Stimulated activated memory B cell treated with anti-CD40 and anti-IgM and Interleukin-4, amounts not matched to agents 10 μg/mL and 1 μg/mL and 100 μg/mL, for 72 hours (primary cell): ENCODE measurements around the gene IGSF9B.
"Not testable (repeated sequence)": the region's sequence is repeated elsewhere in the genome, so short reads cannot be mapped to it uniquely, and the experiment has no call there.

Experiments used
- ATAC-seq: fragments of 150-1000 bp; cut with Tn5 transposase; 2 replicates; pipeline ENCODE4 v1.10.0; 2021
- H3K27ac Mint-ChIP-seq: one replicate; pipeline ENCODE4 v1.8.0; 2022; ENCODE audit warnings: mild to moderate bottlenecking, mixed read lengths
- H3K27me3 Mint-ChIP-seq: one replicate; pipeline ENCODE4 v1.8.0; 2022; ENCODE audit warnings: mixed read lengths
- H3K36me3 Mint-ChIP-seq: one replicate; pipeline ENCODE4 v1.8.0; 2022; ENCODE audit warnings: mixed read lengths
- H3K4me1 Mint-ChIP-seq: one replicate; pipeline ENCODE4 v1.8.0; 2022; ENCODE audit warnings: mixed read lengths
- H3K4me3 Mint-ChIP-seq: one replicate; pipeline ENCODE4 v1.8.0; 2022; ENCODE audit warnings: mild to moderate bottlenecking, moderate library complexity, mixed read lengths
- H3K9me3 Mint-ChIP-seq: one replicate; pipeline ENCODE4 v1.8.0; 2022; ENCODE audit warnings: mixed read lengths

Gene IGSF9B, protein sequence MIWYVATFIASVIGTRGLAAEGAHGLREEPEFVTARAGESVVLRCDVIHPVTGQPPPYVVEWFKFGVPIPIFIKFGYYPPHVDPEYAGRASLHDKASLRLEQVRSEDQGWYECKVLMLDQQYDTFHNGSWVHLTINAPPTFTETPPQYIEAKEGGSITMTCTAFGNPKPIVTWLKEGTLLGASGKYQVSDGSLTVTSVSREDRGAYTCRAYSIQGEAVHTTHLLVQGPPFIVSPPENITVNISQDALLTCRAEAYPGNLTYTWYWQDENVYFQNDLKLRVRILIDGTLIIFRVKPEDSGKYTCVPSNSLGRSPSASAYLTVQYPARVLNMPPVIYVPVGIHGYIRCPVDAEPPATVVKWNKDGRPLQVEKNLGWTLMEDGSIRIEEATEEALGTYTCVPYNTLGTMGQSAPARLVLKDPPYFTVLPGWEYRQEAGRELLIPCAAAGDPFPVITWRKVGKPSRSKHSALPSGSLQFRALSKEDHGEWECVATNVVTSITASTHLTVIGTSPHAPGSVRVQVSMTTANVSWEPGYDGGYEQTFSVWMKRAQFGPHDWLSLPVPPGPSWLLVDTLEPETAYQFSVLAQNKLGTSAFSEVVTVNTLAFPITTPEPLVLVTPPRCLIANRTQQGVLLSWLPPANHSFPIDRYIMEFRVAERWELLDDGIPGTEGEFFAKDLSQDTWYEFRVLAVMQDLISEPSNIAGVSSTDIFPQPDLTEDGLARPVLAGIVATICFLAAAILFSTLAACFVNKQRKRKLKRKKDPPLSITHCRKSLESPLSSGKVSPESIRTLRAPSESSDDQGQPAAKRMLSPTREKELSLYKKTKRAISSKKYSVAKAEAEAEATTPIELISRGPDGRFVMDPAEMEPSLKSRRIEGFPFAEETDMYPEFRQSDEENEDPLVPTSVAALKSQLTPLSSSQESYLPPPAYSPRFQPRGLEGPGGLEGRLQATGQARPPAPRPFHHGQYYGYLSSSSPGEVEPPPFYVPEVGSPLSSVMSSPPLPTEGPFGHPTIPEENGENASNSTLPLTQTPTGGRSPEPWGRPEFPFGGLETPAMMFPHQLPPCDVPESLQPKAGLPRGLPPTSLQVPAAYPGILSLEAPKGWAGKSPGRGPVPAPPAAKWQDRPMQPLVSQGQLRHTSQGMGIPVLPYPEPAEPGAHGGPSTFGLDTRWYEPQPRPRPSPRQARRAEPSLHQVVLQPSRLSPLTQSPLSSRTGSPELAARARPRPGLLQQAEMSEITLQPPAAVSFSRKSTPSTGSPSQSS (N-terminal part only)

DNA sequence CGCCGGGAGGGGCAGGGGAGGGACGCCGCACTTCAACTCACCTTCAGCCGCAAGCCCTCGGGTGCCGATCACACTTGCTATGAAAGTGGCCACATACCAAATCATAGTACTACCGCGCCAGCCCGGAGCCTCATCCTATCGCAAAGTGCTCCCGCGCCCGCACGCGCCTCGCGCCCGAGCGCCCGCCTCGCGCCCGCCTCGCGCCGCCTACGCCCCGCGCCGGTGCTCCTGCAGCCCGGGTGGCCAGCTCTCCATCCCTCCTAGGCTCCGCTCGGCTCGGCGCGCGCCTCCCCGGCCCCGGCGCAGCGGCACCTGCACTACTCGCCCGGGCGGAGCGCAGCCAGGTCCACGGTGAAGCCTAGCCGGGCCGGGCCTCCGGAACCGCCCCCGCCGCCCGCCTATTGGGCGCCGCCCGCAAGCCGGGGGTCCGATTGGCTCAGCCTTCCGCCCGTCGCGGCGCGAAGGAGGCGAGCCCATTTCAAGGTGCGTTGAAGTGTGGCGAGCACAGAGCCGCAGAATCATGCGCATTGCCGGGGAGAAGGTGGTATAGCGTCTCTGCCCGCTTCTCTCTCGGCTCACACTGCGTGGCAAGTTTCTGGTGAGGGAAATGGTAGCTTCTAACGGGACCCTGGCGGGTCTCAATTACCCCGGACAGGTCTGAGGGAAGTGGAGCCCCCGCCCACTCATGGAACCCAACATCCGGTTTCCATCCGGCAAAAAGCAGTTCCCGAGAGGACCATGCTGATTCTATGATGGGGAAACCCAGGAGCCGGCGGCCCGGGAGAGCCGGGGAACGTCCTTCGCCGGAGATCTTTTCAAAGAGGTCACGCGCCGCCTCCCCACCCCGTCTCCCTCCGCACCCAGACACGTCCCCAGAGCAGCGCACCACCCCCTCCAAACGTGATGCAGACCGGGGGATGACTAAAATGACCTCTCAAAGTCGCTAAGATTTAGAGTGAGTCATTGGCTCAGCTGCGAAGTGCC lies at the start of gene IGSF9B:
TSS of gene IGSF9B (minus strand) at position 319 of the 984 bp plus-strand sequence. CDS start at position 105, 214 bp downstream.
- peak; percentile 94 for ATAC-seq
- peak within 1 kb of the TSS; percentile 72 for H3K4me3 Mint-ChIP-seq
- peaks cover 59% of the 10 kb centered on the region for H3K27me3 Mint-ChIP-seq
- H3K4me1 Mint-ChIP-seq = peaks cover 18% of the 10 kb centered on the region
- no peaks in the 10 kb centered on the region for H3K36me3 Mint-ChIP-seq
- no peaks in the 10 kb centered on the region for H3K9me3 Mint-ChIP-seq
- peak within 1 kb of the TSS; percentile 52 for H3K27ac Mint-ChIP-seq

DNA sequence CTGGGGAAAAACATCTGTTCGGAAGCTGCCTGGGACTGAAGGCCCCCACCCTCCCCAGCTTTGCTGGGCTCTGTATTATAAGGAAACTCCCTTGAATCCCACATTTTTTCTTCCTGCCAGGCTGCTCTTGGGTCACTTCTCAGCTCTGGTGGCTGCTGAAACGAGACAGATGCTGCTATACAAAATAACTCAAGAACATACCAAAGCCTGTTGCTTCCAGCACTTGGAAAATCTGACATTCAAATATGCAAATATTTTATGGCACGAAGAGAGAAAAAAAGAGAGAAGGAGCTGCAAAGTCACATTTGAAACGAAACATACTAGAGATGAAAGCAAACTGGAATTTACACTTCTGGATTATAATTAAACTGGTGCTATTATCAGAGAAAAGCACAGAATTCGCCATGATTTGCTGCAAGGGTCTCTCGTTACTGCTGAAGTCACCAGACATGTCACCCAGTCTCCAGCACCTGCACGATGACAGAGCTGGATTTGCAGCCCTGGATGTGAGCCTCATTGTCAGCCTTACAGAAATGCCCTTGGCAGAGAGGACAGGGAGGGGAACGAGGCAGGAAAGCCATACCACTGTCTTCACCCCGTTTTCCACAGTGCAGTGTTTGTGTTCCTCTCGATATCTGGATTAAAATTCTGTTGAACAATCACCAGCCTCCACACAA lies 47.9 kb upstream of the IGSF9B start:
- no peaks in the 10 kb centered on the region for H3K9me3 Mint-ChIP-seq
- no peaks in the 10 kb centered on the region for H3K36me3 Mint-ChIP-seq
- H3K27ac Mint-ChIP-seq = no peak overlapping the region
- H3K27me3 Mint-ChIP-seq = peaks cover 27% of the 10 kb centered on the region
- no peak overlapping the region for H3K4me3 Mint-ChIP-seq
- no peak for ATAC-seq
- peaks cover 15% of the 10 kb centered on the region for H3K4me1 Mint-ChIP-seq

DNA sequence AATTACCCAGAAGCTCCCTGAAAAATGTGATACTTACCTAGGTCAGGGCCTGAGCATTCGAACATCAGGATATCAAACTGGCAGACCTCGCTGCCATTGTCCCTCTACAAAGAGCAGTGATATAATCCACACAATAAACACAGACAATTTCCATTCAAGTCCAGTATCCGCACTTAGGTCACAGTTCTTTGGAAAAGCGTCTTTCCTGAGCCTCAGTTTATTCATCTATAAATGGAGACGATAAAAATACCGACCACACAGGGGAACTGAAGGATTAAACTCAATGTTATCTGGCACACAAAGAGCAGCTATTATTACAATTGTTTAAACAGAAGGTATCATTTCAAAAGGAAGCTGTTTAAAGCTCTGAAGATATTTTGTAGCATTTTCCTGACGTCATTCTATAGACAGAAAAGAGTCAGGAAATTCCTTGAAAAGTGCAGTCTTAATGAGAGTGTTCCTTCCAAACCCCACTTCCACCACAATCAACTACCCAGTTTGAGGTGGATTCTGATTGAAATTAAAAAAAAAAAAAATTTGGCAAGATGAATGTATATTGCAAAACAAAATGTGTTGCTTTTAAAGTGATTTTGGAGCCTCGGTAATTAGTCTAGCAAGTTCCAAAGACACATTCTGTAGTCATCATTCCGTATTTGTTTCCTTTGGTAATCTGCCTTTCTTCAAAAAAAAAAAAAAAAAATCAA lies 47.2 kb upstream of the IGSF9B start:
- H3K27ac Mint-ChIP-seq = no peak overlapping the region
- H3K36me3 Mint-ChIP-seq = no peaks in the 10 kb centered on the region
- no peaks in the 10 kb centered on the region for H3K9me3 Mint-ChIP-seq

DNA sequence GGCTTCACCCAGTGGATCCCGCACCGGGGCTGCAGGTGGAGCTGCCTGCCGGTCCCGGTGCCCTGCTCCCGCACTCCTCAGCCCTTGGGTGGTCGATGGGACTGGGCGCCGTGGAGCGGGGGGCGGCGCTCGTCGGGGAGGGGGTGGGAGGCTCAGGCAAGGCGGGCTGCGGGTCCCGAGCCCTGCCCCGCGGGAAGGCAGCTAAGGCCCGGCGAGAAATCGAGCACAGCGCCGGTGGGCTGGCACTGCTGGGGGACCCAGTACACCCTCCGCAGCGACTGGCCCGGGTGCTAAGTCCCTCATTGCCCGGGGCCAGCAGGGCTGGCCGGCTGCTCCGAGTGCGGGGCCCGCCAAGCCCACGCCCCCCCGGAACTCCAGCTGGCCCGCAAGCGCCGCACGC lies 46.1 kb upstream of the IGSF9B start:
- H3K9me3 Mint-ChIP-seq, H3K4me3 Mint-ChIP-seq, H3K27ac Mint-ChIP-seq, H3K36me3 Mint-ChIP-seq, H3K4me1 Mint-ChIP-seq, ATAC-seq: not testable (repeated sequence)
- peaks cover 30% of the 10 kb centered on the region for H3K27me3 Mint-ChIP-seq

More for the DNA sequence above, 47.2 kb upstream of the IGSF9B start:
- Mint-ChIP-seq H3K27me3 (peaks cover 21% of the 10 kb centered on the region), H3K4me3 (no peak overlapping the region), H3K4me1 (peaks cover 9% of the 10 kb centered on the region)
- ATAC-seq = no peak

DNA sequence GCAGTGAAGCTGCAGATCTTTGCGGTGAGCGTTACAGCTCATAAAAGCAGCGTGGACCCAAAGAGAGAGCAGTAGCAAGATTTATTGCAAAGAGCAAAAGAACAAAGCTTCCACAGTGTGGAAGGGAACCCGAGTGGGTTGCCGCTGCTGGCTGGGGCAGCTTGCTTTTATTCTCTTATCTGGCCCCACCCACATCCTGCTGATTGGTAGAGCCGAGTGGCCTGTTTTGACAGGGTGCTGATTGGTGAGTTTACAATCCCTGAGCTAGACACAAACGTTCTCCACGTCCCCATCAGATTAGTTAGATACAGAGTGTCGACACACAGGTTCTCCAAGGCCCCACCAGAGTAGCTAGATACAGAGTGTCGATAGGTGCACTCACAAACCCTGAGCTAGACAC lies 45.6 kb upstream of the IGSF9B start:
- peaks cover 35% of the 10 kb centered on the region for H3K27me3 Mint-ChIP-seq
- not testable (repeated sequence) for H3K4me3 Mint-ChIP-seq, H3K4me1 Mint-ChIP-seq, H3K9me3 Mint-ChIP-seq, H3K27ac Mint-ChIP-seq, H3K36me3 Mint-ChIP-seq, ATAC-seq

DNA sequence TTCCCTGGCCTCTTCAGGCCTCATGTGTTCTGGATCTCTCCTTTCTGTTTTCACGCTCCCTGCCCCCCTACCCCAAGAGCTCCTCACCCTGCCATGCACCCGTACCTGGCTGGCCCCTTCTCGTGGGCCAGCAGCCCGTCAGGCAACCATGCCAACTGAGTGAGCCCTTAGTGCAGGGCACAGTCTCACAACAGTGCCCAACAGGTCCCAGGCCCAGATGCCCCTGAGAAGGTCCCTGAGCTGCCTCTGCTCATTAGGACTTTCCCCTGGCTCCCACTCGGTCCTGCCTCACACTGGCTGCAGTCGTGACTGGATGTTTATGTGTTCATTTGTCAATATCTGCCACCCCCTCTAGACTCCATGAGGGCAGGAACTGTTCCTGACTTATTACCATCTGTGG lies 44.8 kb upstream of the IGSF9B start:
- no peak for ATAC-seq
- Mint-ChIP-seq H3K4me1 (no peaks in the 10 kb centered on the region), H3K27ac (no peak overlapping the region), H3K4me3 (no peak overlapping the region), H3K27me3 (peaks cover 42% of the 10 kb centered on the region), H3K36me3 (no peaks in the 10 kb centered on the region), H3K9me3 (no peaks in the 10 kb centered on the region)

DNA sequence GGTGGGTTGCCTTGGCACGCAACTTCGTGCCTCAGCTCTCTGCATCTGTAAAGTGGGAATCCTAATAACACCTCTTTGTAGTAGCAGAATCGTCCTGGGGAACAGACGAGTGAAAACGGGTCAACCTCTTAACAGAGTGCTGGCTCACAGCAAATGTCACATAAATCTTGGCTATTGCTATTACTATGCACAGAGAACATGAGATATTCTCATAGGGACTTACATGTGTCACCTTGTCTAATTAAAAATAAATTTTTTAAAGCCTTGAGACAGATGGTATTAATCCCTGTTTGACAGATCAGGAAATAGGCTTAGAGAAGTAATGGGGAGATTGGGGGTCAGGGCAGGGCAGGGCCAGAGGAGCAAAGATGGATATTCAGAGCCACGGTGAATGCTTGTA lies 44.3 kb upstream of the IGSF9B start:
- H3K4me3 Mint-ChIP-seq = no peak overlapping the region
- no peaks in the 10 kb centered on the region for H3K36me3 Mint-ChIP-seq
- ATAC-seq = no peak
- no peaks in the 10 kb centered on the region for H3K9me3 Mint-ChIP-seq
- no peak overlapping the region for H3K27ac Mint-ChIP-seq
- H3K27me3 Mint-ChIP-seq = peaks cover 47% of the 10 kb centered on the region
- H3K4me1 Mint-ChIP-seq = no peaks in the 10 kb centered on the region

DNA sequence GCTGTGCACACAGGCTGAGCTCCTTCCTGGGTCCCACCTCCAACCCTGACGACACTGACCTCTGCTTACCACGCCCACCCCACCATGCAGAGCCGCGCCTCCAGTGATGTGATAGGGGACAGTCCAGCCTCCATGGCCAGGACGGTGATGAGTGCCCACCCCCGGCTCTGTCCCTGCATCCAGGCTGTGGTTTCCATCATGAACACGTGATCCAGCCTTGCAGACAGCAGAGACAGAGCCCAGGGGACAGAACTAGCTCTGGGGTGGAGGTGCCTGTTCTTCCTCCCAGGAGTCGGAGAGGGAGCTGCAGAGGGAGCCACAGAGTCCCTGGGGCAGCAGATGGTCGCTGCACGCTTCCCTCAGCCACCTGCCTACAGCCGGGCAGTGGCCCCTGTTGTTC lies 42.6 kb upstream of the IGSF9B start:
- peaks cover 7% of the 10 kb centered on the region for H3K4me1 Mint-ChIP-seq
- no peaks in the 10 kb centered on the region for H3K36me3 Mint-ChIP-seq
- peaks cover 65% of the 10 kb centered on the region for H3K27me3 Mint-ChIP-seq

DNA sequence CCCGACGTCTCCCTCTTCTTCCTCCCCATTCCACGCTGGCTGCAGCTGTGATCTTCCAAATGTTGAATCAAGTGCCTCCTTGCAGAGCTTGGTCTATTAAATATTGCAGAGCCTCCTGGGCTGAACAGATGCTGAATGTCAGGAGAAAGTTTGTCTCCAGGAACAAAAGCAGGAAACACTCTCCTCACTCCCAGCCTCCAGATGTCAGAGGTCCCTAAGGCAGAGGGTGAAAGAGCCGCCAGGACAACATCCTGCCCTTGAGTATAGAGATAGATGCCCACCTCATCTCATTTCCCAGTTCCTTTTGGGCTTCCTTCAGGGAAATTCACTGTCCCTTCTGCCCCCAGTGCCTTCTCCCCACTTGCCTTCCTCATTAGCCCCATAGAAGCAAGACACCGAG lies 40.8 kb upstream of the IGSF9B start:
- H3K27ac Mint-ChIP-seq = no peak overlapping the region
- H3K27me3 Mint-ChIP-seq = peaks cover 71% of the 10 kb centered on the region
- H3K36me3 Mint-ChIP-seq = no peaks in the 10 kb centered on the region

More for the DNA sequence above, 42.6 kb upstream of the IGSF9B start:
- ATAC-seq = no peak
- Mint-ChIP-seq H3K27ac (no peak overlapping the region), H3K9me3 (peaks cover 2% of the 10 kb centered on the region), H3K4me3 (no peak overlapping the region)

DNA sequence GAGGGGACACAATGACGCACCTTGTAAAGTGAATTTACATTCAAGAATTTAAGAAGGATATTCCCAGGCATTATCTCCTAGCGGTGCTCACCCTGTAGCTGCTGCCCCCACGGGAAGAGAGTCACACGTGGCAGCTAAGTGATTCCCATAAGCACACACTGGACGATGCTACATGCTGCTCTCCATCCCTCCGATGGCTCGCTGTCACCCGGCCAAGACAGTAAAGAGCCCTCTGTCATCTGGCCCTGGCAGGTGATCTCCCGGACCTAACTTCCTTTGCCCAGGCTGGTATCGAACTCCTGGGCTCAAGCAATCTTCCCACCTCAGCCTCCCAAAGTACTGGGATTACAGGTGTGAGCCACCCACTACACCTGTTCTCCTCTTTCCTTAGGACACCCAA lies 39.9 kb upstream of the IGSF9B start:
- H3K36me3 Mint-ChIP-seq = no peaks in the 10 kb centered on the region
- peaks cover 2% of the 10 kb centered on the region for H3K9me3 Mint-ChIP-seq
- peaks cover 7% of the 10 kb centered on the region for H3K4me1 Mint-ChIP-seq
- no peak overlapping the region for H3K4me3 Mint-ChIP-seq
- H3K27ac Mint-ChIP-seq = no peak overlapping the region
- H3K27me3 Mint-ChIP-seq = peaks cover 65% of the 10 kb centered on the region
- no peak for ATAC-seq

More for the DNA sequence above, 40.8 kb upstream of the IGSF9B start:
- ATAC-seq = no peak
- peaks cover 7% of the 10 kb centered on the region for H3K4me1 Mint-ChIP-seq
- H3K9me3 Mint-ChIP-seq = peaks cover 2% of the 10 kb centered on the region
- H3K4me3 Mint-ChIP-seq = no peak overlapping the region

DNA sequence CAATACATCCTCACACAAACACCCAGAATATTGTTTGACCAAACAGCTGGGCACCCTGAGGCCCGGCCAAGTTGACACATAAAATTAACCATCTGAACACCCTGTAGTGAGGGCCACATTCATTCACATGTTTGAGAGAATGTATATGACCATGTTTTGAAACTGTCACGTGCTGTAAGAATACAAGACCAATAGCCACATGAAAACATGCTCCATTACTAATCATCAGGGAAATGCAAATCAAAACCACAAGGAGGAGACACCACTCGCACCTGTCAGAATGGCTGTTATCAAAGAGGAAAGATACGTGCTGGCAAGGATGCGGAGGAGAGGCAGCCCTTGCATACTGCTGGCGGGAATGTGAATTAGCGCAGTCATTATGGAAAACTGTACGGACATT lies 38.3 kb upstream of the IGSF9B start:
- H3K27ac Mint-ChIP-seq = no peak overlapping the region
- no peaks in the 10 kb centered on the region for H3K36me3 Mint-ChIP-seq
- peaks cover 2% of the 10 kb centered on the region for H3K9me3 Mint-ChIP-seq
- H3K4me1 Mint-ChIP-seq = peaks cover 7% of the 10 kb centered on the region
- H3K27me3 Mint-ChIP-seq = peaks cover 66% of the 10 kb centered on the region
- no peak overlapping the region for H3K4me3 Mint-ChIP-seq
- ATAC-seq = no peak

DNA sequence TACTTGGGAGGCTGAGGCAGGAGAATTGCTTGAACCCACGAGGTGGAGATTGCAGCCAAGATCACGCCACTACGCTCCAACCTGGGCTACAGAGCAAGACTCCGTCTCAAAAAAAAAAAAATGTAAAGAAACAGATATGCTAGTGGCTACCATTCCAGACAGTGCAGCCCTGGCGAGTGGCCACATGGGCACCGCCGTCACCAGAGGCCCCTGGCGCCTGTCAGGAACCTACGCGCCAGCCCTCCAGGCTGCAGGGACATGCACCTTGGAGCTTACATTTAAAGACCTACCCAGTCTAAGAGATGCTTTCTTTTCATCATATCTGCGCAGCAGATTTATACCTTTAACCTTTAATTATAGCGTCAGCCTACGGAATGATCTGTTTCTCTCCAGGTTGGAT lies 37.2 kb upstream of the IGSF9B start:
- H3K4me1 Mint-ChIP-seq = peaks cover 7% of the 10 kb centered on the region
- H3K27ac Mint-ChIP-seq = no peak overlapping the region
- H3K36me3 Mint-ChIP-seq = no peaks in the 10 kb centered on the region
- no peak for ATAC-seq
- peaks cover 2% of the 10 kb centered on the region for H3K9me3 Mint-ChIP-seq
- no peak overlapping the region for H3K4me3 Mint-ChIP-seq
- peaks cover 69% of the 10 kb centered on the region for H3K27me3 Mint-ChIP-seq

DNA sequence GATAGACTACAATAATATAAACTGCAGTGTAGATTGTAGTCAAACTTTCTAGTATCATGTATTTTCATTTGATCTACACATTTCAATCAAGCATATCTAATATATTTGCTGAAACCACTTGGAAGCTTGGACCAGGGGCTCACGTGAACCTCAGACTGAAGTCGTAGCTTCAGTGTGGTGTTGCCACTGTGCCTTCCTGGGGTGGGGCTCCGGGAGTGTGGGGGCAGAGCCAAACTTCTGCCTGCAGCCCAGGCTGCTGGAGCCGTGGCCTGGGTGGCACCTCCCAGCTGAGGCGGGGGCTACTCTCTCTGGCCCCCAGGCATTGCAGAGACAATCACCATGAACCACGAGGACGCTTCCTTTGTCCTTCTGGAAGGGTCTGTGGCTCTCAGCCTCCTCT lies 36.3 kb upstream of the IGSF9B start:
- peaks cover 7% of the 10 kb centered on the region for H3K4me1 Mint-ChIP-seq
- H3K4me3 Mint-ChIP-seq = no peak overlapping the region
- H3K36me3 Mint-ChIP-seq = no peaks in the 10 kb centered on the region
- H3K27me3 Mint-ChIP-seq = peaks cover 68% of the 10 kb centered on the region
- no peak overlapping the region for H3K27ac Mint-ChIP-seq
- H3K9me3 Mint-ChIP-seq = peaks cover 2% of the 10 kb centered on the region
- ATAC-seq = no peak
